Measurements from ENCODE around the gene DOCK2.

DNA sequence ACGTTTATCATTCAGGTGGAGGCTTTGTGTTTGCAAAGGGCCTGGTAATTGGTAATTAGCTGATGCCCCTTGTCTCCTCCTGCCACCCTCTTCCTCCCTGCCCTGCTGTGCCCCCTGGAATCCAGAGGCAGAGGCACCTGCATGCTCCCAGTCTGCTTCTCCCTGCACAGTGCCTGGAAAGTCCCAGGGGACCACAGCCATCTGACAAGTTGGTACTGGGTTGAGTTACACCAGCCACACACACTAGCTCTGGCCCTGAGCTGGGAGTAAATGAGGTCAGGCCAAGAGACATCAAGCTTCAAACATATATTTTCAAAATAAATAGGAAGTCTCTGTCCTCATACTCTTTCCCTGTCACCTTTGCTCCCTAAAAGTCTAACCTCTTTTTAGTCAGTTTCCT, 286.9 kb downstream of the DOCK2 start:
- TF ChIP-seq CTCF (conservative IDR thresholded peaks at IDR 0.05; ENCODE audit: low read depth, low read length) (no peak), EZH2 (IDR thresholded peaks at IDR 0.05; ENCODE audit: borderline replicate concordance, low read depth, low read length, poor library complexity, severe bottlenecking) (no peak)

Measured in A673 (cell line).